NOMO-1 treated with DMSO at 0.1 percent for 48 hours (cell line): ENCODE results near the gene MSL1.
A peak's percentile ranks its signal among the peaks of the same experiment; 100 is the strongest.

Experiments used
- DNase-seq: peaks from one replicate; lab custom pipeline; 2025; ENCODE audit not compliant: unreplicated experiment; lab: John Stamatoyannopoulos, UW

The MSL1 gene

DNA sequence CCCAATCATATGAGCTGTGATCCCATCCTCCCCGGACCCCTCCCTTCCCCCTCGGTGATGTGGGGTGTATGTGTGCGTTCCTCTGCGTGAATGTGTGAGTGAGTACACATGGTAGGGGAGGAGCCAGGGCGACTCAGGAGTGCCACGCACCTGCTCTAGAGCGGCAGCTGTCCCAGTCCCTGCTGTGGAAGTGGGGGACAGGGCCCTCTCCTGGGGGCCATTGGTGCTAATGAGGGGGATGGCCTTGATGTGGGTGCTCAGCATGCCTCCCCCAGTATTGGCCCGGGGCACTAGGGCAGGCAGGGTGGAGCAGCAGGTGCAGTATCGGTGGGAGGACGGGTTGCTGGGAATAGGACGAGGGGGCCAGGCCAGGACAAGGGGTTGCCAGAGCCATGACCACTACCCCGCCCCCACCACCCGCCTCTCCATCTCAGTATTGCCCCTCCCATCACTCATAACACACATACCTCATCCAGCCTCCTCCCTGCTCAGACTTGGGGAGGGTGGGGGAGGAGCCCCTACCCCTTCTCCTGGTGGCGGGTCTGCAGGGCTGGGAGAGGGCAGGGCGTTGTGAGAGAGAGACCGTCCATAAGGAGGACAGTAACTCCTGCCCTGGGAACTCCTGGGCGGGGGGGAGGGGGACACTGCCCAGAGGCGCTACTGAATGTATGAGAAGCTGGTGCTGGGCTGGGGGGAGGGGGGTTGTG lies 29.9 kb upstream of the MSL1 start:
- no peak for DNase-seq

DNA sequence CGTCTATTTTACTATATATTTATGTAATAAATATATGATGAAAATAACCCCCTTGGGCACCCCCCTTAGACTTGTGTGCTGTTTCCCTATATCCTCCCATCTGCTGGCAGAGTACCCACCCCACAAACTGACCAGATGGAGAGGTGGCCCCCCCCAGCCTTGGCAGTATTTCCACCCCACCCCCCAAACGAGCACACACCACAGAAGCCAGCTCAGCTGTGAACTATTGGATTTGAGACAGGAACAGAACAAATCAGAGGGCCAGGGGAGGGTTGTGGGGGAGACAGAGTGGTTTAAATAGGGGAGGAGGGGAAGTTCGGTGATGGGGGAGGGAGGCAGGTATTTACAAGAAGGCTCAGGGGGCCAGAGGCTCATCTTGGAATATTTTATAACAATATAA lies 29.2 kb upstream of the MSL1 start:
- no peak for DNase-seq

DNA sequence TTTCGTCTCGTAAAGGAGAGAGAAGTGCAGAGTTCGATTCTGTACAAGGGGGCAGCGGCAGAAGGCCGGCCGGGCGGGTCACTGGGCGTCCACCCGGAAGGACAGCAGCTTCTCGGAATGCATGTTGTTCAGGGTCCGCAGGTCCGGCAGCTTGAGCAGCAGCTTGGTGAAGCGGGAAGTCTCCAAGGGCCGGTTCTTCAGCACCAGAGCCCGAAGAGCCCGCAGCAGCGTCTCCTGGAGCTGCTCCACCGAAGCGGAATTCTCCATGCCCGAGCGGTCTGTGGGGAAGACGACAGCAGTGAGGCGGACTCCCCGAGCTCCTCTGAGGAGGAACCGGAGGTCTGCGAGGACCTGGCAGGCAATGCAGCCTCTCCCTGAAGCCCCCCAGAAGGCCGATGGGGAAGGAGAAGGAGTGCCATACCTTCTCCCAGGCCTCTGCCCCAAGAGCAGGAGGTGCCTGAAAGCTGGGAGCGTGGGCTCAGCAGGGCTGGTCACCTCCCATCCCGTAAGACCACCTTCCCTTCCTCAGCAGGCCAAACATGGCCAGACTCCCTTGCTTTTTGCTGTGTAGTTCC lies 28.7 kb upstream of the MSL1 start:
- DNase-seq, result no peak

DNA sequence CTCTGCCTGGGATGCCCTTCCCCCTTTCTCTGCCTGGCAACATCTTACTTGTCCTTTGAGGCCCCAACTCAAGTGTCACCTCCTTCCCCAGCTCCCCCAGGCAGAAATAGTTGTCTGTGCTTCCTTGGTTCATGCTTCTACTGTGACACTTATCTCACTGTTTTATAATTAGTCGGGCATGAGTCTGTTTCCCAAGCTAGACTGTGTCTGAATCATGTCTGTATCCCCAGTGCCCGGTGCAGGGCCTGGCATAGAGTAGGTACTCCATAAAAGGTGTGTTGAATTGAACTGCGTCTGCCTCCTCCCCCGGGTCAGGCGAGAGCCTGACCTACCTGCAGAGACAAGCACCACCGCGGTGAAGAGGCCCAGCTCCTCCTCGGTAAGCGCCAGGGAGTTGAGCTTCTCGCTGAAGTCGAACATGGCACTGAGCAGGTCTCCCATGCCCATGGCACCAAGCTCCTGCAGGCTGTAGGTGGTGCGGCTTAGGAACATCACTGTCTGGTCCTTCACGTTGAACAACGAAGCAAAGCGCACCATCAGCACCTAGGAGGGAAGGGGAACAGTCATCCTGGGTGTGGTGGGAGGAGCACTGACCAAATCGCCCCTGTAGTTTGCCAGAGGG lies 28.1 kb upstream of the MSL1 start:
- DNase-seq, result no peak

DNA sequence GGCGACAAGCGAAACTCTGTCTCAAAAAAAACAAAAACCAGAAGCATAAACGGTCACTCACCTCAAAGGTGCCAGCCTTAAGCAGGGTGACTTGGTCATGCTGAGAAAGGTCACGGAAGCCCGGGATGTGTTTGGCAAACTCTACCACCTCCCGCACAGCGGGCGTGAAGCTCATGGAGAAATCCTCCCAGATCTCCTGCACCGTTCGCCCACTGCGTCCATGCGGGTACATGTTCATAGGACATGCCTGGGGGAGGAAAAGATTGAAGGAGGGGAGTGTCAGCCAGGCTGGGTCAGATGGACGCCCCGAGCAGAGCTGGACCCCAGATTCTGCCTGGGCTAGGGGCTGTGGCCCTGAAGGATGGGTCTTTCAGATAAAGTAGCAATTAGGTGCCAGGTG lies 26.9 kb upstream of the MSL1 start:
- DNase-seq, result no peak

DNA sequence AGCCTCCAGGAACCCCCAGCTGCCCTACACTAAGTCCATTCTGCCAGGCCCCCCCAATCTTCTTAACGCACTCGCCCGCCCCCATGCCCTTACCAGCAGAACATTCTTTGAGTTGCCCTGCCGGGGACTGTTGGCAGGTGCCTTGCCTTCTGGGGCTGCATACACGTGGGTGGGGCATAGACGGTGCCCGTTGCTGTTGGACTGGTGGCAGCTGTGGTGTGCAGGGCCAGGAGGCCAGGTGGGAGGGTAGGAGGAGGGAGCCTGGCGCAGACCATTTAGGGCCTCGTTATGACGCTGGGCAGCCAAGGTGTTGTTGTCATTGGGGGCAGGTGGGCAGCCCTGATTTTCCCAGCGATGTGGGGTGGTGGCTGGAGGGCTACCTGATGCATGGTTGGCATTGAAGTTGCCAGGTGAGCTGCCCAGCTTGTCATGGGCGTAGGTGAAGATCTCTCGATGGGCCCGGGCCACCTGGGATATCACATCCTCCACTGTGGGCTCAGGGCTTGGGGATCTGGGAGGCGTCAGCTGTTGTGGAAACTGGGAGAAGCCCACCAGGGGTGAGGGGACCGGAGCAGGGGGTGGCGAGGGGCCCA lies 26.3 kb upstream of the MSL1 start:
- DNase-seq, result no peak

DNA sequence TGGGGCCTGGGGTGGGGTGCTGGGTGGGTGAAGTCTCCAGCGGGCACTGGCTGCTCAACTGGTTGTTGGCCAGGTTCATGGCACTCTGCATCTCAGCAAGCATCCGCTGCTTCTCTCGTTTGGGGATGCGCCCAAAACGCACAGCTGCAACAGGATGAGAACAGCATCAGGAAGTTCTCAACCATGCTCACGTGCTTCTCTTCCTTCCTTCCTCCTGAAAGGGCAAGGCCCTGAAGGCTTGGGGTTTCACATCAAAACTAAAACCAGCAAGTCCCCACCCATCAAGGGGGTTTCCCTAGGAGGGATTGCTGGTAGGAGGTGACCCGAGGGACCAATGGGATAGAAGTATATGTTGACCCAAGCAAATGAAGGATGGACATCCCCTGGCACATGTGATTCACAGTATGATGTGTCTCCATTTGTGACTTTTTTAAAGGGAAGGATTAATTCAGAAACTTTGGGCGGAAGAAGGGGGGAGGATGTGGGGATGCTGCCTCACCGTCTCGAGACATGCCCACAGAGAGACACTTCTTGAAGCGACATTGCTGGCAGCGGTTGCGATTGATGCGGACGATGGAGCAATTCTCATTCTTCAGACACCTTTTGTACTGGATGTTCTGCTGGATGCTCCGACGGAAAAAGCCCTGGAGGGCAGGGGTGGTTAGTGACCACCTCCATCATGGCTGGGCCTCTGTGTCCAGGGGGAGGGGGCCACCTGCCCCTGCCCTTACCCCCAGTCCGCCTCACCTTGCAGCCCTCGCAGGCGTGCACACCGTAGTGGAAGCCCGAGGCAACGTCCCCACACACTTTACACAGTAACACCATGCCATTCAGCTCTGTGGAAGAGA lies 25.6 kb upstream of the MSL1 start:
- peak; percentile 44 for DNase-seq

DNA sequence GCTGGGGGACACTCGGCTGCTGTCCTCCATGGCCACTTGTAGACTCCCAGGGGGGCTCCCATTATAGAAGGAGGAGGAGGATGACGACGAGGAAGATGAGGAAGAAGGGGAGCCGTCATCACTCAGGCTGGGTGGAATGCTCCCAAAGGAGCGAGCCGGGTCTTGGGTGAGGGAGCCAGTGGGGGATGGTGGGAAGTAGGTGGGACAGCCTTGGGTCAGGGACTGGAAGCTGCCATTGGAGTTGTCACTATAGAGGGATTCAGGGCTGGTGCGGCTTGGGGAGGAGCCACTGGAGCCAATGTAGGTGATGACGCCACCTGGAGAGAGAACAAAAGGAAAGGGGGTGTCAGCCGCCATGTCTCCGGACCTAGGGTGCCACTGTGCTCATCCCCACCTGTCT lies 24.7 kb upstream of the MSL1 start:
- DNase-seq, result no peak

DNA sequence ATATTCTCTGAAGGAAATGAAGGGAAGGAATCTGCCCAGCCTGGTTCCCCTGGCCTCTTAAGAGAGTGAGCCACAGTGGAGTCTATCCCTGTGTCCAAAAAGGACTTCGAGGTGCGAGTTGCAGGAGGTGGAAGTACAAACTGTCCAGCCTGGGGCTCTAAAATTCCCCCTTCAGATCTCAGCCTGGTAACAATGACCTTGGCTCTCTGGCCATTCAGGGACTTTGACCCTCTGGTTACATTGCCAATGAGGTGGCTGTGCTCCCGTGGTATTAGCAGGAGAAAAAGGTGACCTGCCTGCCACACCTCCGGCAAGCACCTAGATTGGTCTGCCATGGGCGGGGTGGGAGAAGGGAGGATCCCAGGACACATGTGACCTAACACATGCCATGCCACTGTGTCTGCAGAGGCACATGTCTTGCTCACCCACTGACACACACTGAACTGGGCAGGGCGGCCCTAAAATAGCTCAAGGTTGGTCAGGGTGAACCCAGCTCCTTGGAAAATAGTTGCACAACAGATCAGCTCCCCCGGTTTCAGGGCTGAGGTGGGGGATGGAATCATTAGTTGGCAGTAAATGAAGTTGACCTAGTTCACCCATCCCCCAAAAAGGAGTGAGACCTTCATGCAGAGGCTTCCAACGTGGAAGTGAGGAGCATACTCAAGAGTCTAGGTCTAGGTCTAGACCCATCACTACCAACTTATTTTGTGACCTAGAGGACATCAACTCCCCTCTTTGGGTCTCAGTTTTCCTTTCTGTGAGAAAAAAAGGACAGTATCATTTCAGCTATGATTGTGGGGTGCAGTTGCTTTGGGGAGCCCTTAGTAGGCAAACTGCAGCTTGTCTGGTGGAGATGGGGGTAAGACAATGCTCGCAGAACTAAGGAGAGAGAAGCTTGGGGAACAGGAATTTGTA lies 23.6 kb upstream of the MSL1 start:
- DNase-seq, result no peak

DNA sequence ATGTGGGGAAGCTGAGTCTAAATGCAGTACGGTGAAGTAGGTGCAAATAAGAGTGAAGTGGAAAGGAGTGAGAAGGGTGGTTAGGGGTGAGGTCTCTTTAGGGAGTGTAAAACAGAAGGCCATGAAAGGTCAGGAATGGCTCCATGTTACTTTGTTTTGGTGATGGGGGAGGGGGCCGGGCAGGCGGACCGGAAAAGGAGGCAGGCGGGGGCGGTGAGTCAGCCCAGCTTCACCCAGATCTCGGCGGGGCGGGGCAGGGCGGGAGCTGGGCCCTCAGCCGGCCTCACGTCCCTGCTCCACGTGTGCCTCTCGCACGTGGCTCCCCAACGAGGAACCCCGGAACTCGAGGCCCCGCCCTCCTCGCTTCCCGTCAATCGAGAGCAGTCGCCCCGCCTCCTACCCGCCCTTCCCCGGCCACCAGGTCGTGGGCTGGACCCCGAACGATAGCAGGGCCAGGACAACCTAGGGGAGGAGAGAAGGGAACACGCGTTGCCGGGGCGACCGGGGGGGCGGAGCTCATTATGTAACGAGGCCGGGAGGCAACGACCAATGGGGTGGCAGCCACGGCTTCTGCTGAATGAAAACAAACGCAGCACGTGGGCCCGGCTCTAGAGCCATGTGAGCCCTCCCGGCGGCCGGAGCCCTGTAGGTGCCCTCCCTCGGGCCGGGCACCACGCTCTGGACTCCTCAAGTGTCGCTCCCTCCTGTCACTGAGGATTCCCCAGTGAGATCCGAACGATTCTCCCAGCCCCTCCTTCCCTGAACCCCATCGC lies 22.7 kb upstream of the MSL1 start:
- peak; percentile 98 for DNase-seq

DNA sequence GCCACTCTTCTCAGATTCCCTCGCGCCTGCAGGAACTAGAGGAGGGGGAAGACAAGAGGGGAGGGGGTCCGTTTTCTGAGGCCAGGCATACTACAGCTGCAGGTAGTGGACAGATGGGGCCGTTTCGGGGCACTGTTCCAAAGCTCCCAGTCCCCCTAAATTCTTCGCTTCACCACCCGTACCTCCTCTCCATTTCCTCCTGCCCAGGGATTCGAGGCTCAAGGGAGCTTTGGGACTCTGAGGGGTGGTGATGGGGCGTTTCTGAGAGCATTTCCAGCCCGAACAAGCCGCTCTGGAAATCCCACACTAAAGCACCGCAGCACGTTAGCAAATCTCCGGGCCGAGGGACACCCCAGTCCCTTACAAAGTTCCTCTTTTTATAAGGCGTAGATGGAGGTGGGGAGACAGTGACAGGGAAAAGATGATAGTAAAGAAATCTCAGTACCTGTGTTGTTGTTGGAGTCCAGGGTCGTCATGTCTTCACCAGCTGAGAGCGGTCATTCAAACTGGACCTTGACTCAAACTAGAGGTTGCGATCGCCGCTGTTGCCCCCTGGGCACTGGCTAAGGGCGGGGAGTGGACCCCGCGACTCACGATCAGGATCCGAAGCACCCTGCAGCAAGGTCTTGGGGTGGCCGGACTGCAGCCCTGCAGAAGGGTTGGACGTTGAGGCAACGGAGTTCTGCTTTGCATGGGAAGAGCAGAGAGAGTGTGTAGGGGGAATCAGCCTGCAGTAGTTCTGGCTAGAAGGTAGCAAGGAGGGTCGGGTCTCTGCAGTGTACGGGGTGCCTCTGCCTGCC lies 22.0 kb upstream of the MSL1 start:
- peak; percentile 36 for DNase-seq

DNA sequence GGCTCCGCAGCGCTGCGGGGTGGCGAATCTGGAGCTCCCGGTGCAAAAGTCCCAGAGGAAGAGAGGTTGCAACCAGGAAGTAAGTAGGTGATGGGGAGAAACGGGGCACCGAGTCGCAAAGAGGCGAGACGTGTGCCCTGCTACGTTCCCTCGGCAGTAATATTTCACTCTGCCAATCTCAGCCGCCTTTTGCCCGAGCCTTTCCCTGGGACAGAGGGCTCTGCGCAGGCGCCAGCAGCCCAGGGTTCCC lies 21.4 kb upstream of the MSL1 start, which contains the start of gene NR1D1:
Gene NR1D1, minus strand, starts transcription at position 171 of the 250 bp plus-strand sequence. CDS start 495 bp downstream, outside the sequence.
- no peak for DNase-seq

DNA sequence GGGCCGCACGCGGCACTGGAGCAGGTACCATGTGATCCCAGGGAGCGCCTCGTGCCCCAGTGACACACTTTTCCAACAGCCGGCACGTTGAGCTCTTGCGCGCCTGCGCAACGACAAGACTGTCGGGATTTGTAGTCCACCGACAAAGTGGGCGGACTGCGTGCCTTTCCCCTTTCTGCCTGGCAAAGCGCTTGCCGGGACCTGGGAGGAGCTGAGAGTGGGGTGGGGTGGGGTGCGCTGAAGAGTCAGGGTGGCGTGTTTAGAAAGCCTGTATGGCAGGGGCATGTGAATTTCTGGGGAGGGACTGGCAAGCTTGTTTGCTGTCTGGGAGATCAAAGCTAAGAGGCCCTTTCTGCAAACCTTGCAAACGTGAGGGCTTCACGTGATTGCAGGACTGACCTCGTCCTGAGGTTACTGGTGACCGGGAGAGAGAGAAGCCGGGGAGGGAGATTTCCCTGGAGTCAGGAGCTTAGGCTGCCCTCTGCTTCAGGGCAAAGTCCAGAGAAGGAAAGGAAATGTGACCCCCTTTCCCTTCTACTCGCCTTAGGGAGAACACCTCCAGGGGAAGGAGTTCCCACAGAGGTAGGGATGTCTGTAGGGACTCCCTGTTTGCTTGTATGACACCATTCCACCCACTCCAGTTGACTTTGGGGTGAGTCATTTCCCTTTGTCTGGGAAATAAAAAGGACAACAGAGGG lies 21.0 kb upstream of the MSL1 start:
- DNase-seq, result peak; percentile 88

DNA sequence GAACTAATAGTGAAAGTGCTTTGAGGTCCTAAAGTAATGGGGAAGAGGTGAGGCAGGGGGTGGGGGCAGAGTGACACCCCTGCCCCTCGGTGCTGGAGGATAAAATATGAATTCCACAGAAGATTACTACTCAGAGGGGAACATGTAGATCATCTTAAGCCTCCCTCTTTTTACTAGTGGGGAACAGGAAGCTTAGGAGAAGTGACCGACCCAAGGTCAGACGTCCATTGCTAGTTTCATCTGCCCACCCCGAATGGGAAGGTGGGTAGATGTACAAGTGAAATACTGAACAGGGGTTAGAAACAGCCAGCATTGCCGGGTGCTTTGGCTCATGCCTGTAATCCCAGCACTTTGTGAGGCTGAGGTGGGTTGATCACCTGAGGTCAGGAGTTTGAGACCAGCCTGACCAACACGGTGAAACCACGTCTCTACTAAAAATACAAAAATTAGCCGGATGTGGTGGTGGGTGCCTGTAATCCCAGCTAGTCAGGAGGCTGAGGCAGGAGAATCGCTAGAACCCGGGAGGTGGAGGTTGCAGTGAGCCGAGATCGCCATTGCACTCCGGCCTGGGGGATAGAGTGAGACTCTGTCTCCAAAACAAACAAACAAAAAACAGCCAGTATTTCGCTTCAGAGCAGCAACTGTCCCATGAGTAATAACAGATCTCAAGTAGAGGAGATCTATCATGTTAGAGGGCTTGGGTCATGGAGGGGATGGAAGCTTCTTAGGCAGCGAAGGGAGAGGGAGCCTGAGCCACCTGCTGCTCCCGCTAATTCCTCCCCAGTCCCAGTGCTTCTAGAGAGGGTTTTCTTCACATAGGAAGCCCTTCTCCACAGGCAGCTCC lies 20.2 kb upstream of the MSL1 start:
- no peak for DNase-seq

DNA sequence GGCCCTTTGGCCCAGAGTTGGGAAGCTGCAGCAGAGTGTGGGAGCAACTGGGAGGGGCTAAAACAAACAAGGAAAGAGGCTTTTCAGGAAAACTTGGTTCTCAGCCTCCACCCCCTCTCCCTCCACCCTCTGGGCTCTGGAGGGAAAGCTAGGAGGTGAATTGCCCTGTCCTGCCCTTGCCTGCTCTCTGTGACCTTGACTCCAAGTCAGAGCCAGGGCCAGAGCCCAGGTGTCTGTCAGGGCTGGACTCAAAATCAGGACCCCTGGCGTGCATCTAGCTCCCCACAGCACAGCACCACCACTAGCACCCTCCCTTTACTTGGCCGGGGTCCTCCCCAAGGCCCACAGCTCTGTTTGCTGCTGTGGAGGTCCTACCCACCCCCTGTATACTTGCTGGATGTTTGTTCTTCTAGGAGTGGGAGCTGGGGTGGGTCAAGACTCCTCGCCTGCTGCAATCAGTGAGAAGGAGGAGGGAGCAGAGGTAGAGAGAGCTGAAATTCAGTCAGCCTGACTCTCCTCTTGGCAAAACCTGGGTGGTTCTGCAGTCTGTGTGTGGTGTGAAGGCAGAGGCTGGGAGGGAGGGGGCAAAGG lies 18.6 kb upstream of the MSL1 start:
- no peak for DNase-seq

DNA sequence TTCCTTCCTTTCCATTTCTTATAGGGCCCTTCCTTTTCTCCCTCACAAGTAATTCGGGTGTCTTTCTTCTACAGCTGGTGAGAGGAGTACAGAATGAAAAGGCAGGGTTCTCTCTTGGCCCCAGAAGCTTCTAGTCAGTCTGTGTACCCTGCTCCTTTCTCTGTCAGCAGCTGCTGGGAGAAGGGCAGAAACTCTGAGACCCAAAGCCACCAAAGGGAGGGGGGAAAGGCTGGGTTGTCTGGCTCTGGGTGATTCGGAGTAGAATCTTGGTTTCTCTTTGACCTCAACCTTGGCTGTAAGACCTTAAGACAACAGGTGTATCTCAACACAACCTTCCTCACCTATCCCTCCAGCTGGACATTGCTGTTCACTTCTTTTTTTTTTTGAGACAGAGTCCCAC lies 18.1 kb upstream of the MSL1 start:
- no peak for DNase-seq
